Left lung (tissue), 10 donors: ENCODE measurements around the gene COL5A1. TPM values are rescaled to one million over a fixed set of nuclear protein-coding genes. Genes with fewer than 3 reads are reported as not detected.

Experiments used
- ATAC-seq: fragments of 200-7000 bp; cut with Tn5 transposase; one replicate; pipeline ENCODE4 v1.9.1; 2020; ENCODE audit warnings: moderate library complexity
- DNase-seq, 4 donors: peaks; one replicate each; pipeline ENCODE4 v3.0.0-alpha.2; 2013 to 2020
- H3K27ac ChIP-seq, 2 donors: fragments of 200-600 bp; sonication (generic) in 1 of 2; one replicate each; pipeline versions ENCODE4 v1.5.0 to v1.8.0; 2020 to 2021
- H3K27me3 ChIP-seq, 2 donors: fragments of 200-600 bp; sonication (generic) in 1 of 2; one replicate each; pipeline versions ENCODE4 v1.5.0 to v1.8.0; 2020 to 2021
- H3K36me3 ChIP-seq, 2 donors: fragments of 200-600 bp; sonication (generic) in 1 of 2; one replicate each; pipeline versions ENCODE4 v1.5.0 to v1.8.0; 2020 to 2021
- H3K4me1 ChIP-seq, 2 donors: fragments of 200-600 bp; one replicate each; pipeline ENCODE4 v1.8.0; 2021
- H3K4me3 ChIP-seq, 2 donors: fragments of 200-600 bp; sonication (generic) in 1 of 2; one replicate each; pipeline versions ENCODE4 v1.5.0 to v1.8.0; 2020 to 2021; ENCODE audit warnings: mild to moderate bottlenecking in 1 of 2
- H3K9me3 ChIP-seq, 2 donors: fragments of 200-600 bp; sonication (generic) in 1 of 2; one replicate each; pipeline versions ENCODE4 v1.5.0 to v1.8.0; 2020 to 2021
- intact Hi-C, 2 donors: fragments of 100-400 bp; cut with DNase I; formaldehyde crosslinking; loops; one replicate each; pipeline versions ENCODE4 v1.11.2 to v1.14.2; 2022
- polyA plus RNA-seq, 6 donors: library from polyadenylated mRNA; unstranded; fragments of 120-200 nt; gene quantifications; one replicate each; pipeline ENCODE4 v1.2.1, GENCODE V29; 2013; ENCODE audit not compliant: insufficient read length in 6 of 6
- total RNA-seq, 2 donors: library from RNA; stranded (reverse); fragmentation: NEBNext Ultra II Directional; extraction: Animal tissue kit (Norgen Biotek cat#: 25700); gene quantifications; one replicate each; pipeline ENCODE4 v1.2.1, GENCODE V29; 2021
- TF ChIP-seq, protein P1 (sequence below), 2 donors: fragments of 200-600 bp; sonication (generic) in 1 of 2; IDR thresholded peaks; one replicate each; pipeline versions ENCODE4 v1.5.0 to v1.8.0; 2021; ENCODE audit warnings: antibody characterized with exemption in 2 of 2
- donor health status: DM: no; HTN: yes; CAD: no.
- donor health status: DM: no; HTN: no; CAD: no.

Gene COL5A1
- total and polyA plus RNA-seq, 8 donors: 168 to 357 (median 213) TPM

- H3K36me3 ChIP-seq: peaks cover 0 to 7% of the 10 kb centered on the region in 2 donors
- no peak overlapping the region for H3K4me3 ChIP-seq
- H3K27ac ChIP-seq: peak overlapping the region in 1 of 2 donors; percentile 48
- H3K4me1 ChIP-seq: peaks cover 0 to 10% of the 10 kb centered on the region in 2 donors
- no peaks in the 10 kb centered on the region for H3K9me3 ChIP-seq
- TF ChIP-seq, protein P1, sequence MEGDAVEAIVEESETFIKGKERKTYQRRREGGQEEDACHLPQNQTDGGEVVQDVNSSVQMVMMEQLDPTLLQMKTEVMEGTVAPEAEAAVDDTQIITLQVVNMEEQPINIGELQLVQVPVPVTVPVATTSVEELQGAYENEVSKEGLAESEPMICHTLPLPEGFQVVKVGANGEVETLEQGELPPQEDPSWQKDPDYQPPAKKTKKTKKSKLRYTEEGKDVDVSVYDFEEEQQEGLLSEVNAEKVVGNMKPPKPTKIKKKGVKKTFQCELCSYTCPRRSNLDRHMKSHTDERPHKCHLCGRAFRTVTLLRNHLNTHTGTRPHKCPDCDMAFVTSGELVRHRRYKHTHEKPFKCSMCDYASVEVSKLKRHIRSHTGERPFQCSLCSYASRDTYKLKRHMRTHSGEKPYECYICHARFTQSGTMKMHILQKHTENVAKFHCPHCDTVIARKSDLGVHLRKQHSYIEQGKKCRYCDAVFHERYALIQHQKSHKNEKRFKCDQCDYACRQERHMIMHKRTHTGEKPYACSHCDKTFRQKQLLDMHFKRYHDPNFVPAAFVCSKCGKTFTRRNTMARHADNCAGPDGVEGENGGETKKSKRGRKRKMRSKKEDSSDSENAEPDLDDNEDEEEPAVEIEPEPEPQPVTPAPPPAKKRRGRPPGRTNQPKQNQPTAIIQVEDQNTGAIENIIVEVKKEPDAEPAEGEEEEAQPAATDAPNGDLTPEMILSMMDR (IDR thresholded peaks at IDR 0.05): no peak
- DNase-seq: no peak
- no peaks in the 10 kb centered on the region for H3K27me3 ChIP-seq
- intact Hi-C loops: no loop called here
- ATAC-seq: no peak
Observed at GRCh38 chr9:134809826-134810225, 168.2 kb downstream of the COL5A1 start.

DNA sequence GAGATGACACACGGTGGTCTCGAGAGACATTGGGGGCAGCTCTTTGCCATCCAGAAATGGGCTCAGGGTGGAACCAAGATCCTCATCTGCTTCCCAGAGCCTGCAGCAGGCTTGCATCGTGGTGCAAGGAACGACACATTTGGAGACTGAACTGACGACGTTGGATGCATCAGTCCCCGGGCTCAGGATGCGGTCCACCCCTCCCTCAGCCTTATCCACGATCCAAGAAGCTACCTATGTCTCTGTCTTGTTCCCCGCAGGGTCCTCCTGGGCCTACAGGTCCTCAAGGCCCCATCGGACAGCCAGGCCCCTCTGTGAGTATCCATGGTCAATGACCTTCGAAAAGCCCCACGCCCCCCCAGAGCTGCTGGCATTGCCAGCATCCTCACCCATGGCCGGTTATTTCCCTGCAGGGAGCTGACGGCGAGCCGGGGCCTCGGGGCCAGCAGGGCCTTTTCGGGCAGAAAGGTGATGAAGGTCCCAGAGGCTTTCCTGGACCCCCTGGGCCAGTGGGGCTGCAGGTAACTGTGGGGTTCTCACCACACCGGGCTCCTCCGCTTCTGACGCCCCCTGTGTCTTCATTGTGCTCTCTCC is 169.6 kb downstream of the COL5A1 start:
- Histone ChIP-seq H3K9me3 (no peaks in the 10 kb centered on the region), H3K27ac (peak overlapping the region in 1 of 2 donors; percentile 7), H3K27me3 (no peaks in the 10 kb centered on the region), H3K4me1 (peaks cover 0 to 10% of the 10 kb centered on the region in 2 donors), H3K4me3 (no peak overlapping the region), H3K36me3 (peaks cover 0 to 7% of the 10 kb centered on the region in 2 donors)
- no peak for DNase-seq
- TF ChIP-seq, protein P1 (IDR thresholded peaks at IDR 0.05): no peak
- intact Hi-C loops: no loop called here
- ATAC-seq: no peak

DNA sequence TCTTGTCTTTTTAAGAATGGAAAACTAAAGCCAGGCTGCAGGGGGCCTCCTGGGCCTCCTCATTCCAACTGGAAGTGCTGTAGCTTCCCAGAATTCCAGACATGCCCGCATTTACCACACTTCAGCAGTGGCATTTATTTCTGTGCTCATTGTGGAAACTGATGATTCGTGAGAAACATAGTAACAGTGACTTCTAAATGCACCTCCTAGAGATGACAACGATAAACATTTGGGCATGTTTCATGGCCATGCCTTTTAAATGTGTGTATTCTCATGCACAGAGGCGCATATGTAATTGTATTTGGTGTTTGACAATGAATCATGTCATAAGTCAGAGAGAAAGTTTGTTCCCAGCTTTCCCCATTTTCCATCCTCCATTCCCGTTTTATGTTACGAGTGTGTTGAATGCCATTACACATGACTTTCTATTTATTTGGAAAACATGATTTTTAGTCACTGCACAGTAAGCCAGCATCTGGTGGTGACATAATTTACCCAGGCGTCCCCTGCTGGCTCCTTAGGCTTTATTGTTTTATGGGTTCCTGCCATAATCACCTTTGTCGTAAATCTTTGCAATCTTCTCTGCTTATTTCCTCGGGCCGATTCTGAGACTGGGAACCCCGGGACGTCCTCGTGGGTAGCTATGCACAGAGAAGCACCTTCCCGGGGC is 170.2 kb downstream of the COL5A1 start:
- Histone ChIP-seq H3K36me3 (peaks cover 0 to 7% of the 10 kb centered on the region in 2 donors), H3K27ac (peak overlapping the region in 1 of 2 donors; percentile 22), H3K4me1 (peaks cover 0 to 10% of the 10 kb centered on the region in 2 donors), H3K27me3 (no peaks in the 10 kb centered on the region), H3K4me3 (no peak overlapping the region), H3K9me3 (no peaks in the 10 kb centered on the region)
- intact Hi-C loops: no loop called here
- ATAC-seq (no peak), DNase-seq (no peak)
- TF ChIP-seq, protein P1 (IDR thresholded peaks at IDR 0.05): no peak

GRCh38 chr9:134812343-134812673 is 170.7 kb downstream of the COL5A1 start:
- intact Hi-C loops: no loop called here
- Histone ChIP-seq H3K4me3 (no peak overlapping the region), H3K4me1 (peaks cover 0 to 7% of the 10 kb centered on the region in 2 donors), H3K27me3 (no peaks in the 10 kb centered on the region), H3K27ac (peak overlapping the region in 1 of 2 donors; percentile 22), H3K36me3 (peaks cover 0 to 7% of the 10 kb centered on the region in 2 donors), H3K9me3 (no peaks in the 10 kb centered on the region)
- ATAC-seq: no peak
- DNase-seq: no peak
- TF ChIP-seq, protein P1 (IDR thresholded peaks at IDR 0.05): no peak

DNA sequence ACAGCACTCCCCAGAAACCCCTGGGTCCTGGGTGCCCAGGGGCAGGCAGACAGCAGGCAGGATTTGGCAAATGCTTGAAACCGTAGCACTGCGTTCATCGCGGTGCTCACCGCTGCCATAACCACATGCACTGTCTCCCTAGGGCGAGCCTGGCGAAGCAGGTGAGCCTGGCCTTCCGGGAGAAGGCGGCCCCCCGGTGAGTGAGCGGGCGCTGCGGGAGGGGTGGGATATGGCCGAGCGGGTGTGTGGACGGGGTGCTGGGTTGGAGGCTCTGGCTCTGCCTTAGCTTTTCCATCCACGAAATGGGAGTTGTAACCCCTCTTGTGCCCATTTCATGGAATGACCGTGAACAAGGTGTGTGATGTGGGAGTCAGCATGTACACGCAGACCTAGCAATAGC is 172.2 kb downstream of the COL5A1 start:
- no peaks in the 10 kb centered on the region for H3K9me3 ChIP-seq
- no peaks in the 10 kb centered on the region for H3K27me3 ChIP-seq
- no peak overlapping the region for H3K4me3 ChIP-seq
- H3K4me1 ChIP-seq: peaks cover 0 to 3% of the 10 kb centered on the region in 2 donors
- H3K27ac ChIP-seq: peak overlapping the region in 1 of 2 donors; percentile 7
- intact Hi-C loops: no loop called here
- DNase-seq (no peak), ATAC-seq (no peak)
- TF ChIP-seq, protein P1 (IDR thresholded peaks at IDR 0.05): no peak
- peaks cover 0 to 18% of the 10 kb centered on the region in 2 donors for H3K36me3 ChIP-seq
